HepG2 (cell line): Measurements from ENCODE around the gene EED. TPM values are rescaled to one million over a fixed set of nuclear protein-coding genes. Genes with fewer than 3 reads are reported as not detected.

Source experiments
- ATAC-seq: fragments of 200-7000 bp; cut with Tn5 transposase; 3 replicates; pipeline ENCODE4 v1.9.1; 2020; ENCODE audit warnings: mild to moderate bottlenecking, moderate library complexity
- BruUV-seq: library from RNA; stranded (reverse); fragments of 400-500 nt; replicated peaks from 2 replicates; lab custom pipeline; 2021; lab: Mats Ljungman, UMichigan
- CTCF ChIA-PET: fragments of 300-600 bp; formaldehyde crosslinking; extraction: SDS; loops from one replicate; lab custom pipeline; 2021; ENCODE audit warnings: low total read pairs, inconsistent platforms, low intra/inter-chr PET ratio; lab: Yijun Ruan, JAX
- POLR2A ChIA-PET: fragments of 350-600 bp; sonication (Branson Sonifier 250); formaldehyde crosslinking; loops from one replicate; lab custom pipeline; 2020; ENCODE audit warnings: antibody characterized with exemption, inconsistent platforms; lab: Yijun Ruan, JAX
- DNase-seq: peaks from one replicate; pipeline ENCODE4 v3.0.0-alpha.2; 2015; ENCODE audit warnings: low spot score
- FAIRE-seq: peaks from 3 replicates; lab custom pipeline; 2011; peaks lifted over from hg19 to GRCh38; lab: Jason Lieb, UNC
- H2AFZ ChIP-seq: one replicate; pipeline ENCODE4 v1.6.1; 2011; ENCODE audit warnings: low read length, inconsistent platforms
- H3K27ac ChIP-seq: fragments of 300-600 bp; 3 replicates; pipeline ENCODE4 v1.8.0; 2011; ENCODE audit warnings: mixed run types, mild to moderate bottlenecking, mixed read lengths, low read length, inconsistent platforms; ENCODE audit not compliant: insufficient read depth; ENCODE audit errors: extremely low read length
- H3K27me3 ChIP-seq, 2 experiments: fragments of 200-600 bp in 1 of 2; 2 replicates in 1 of 2; 3 replicates in 1 of 2; pipeline versions ENCODE4 v1.6.0 to v1.8.0; 2011; ENCODE audit warnings: low read length in 2 of 2, mild to moderate bottlenecking in 2 of 2, moderate library complexity in 2 of 2, inconsistent platforms in 1 of 2; ENCODE audit not compliant: insufficient read depth in 2 of 2, control insufficient read depth in 1 of 2
- H3K36me3 ChIP-seq, 2 experiments: fragments of 200-600 bp in 1 of 2; replicated peaks in 1 of 2; 2 replicates in 1 of 2; 3 replicates in 1 of 2; pipeline versions ENCODE4 v1.5.1 to v1.8.0; 2011; ENCODE audit warnings: low read length in 2 of 2, inconsistent platforms in 1 of 2; ENCODE audit not compliant: insufficient read depth in 2 of 2, control insufficient read depth in 1 of 2
- H3K4me1 ChIP-seq: 2 replicates; pipeline ENCODE4 v1.5.1; 2012; ENCODE audit warnings: low read length, inconsistent platforms; ENCODE audit not compliant: insufficient read depth
- H3K4me2 ChIP-seq: 2 replicates; pipeline ENCODE4 v1.6.0; 2011; ENCODE audit warnings: low read depth, low read length, inconsistent platforms
- H3K4me3 ChIP-seq, 3 experiments: fragments of 200-600 bp in 1 of 3; sonication (generic), shearing (Covaris generic) in 1 of 3; replicated peaks in 1 of 3; 2 replicates each; pipeline ENCODE4 v1.5.1; 2011 to 2016; ENCODE audit warnings: low read length in 3 of 3, inconsistent platforms in 2 of 3, low read depth in 2 of 3, mild to moderate bottlenecking in 2 of 3, control low read depth in 1 of 3, mixed read lengths in 1 of 3; ENCODE audit not compliant: insufficient read depth in 1 of 3
- H3K79me2 ChIP-seq: one replicate; pipeline ENCODE4 v1.6.1; 2011; ENCODE audit warnings: low read length, inconsistent platforms; ENCODE audit not compliant: insufficient read depth
- H3K9ac ChIP-seq: 2 replicates; pipeline ENCODE4 v1.6.0; 2011; ENCODE audit warnings: mild to moderate bottlenecking, low read depth, low read length, inconsistent platforms; ENCODE audit not compliant: insufficient read depth
- H3K9me3 ChIP-seq: 2 replicates; pipeline ENCODE4 v1.5.1; 2012; ENCODE audit warnings: mild to moderate bottlenecking, low read length
- H4K20me1 ChIP-seq: 2 replicates; pipeline ENCODE4 v1.6.0; 2011; ENCODE audit warnings: inconsistent platforms, mild to moderate bottlenecking, low read length, moderate library complexity; ENCODE audit not compliant: insufficient read depth
- CENPT ChIP-seq: sonication (generic); formaldehyde crosslinking; IDR thresholded peaks from 2 replicates; pipeline ENCODE4 v1.8.0; 2022; ENCODE audit warnings: low read depth, mild to moderate bottlenecking, moderate library complexity, missing genetic modification reagents
- GLMP ChIP-seq: sonication (generic); formaldehyde crosslinking; IDR thresholded peaks from 2 replicates; pipeline ENCODE4 v1.9.0; 2021; ENCODE audit warnings: missing genetic modification reagents, mild to moderate bottlenecking, borderline replicate concordance
- GMEB1 ChIP-seq: sonication (generic); formaldehyde crosslinking; IDR thresholded peaks from 2 replicates; pipeline ENCODE4 v1.5.1; 2020; ENCODE audit warnings: missing genetic modification reagents, mild to moderate bottlenecking, borderline replicate concordance
- HMG20B ChIP-seq: conservative IDR thresholded peaks from 2 replicates; pipeline ENCODE4 v1.6.1; 2016; ENCODE audit warnings: missing genetic modification reagents, missing compliant biosample characterization
- HMGA1 ChIP-seq: sonication (generic); formaldehyde crosslinking; conservative IDR thresholded peaks from 2 replicates; pipeline ENCODE4 v1.4.0; 2020; ENCODE audit warnings: missing genetic modification reagents
- LRRFIP1 ChIP-seq: sonication (generic); formaldehyde crosslinking; conservative IDR thresholded peaks from 2 replicates; pipeline ENCODE4 v1.4.0; 2020; ENCODE audit warnings: missing genetic modification reagents
- MXD3 ChIP-seq: IDR thresholded peaks from 2 replicates; pipeline ENCODE4 v1.6.1; 2016; ENCODE audit warnings: mild to moderate bottlenecking, missing biosample characterization, missing genetic modification reagents
- RARA ChIP-seq: IDR thresholded peaks from 2 replicates; pipeline ENCODE4 v1.6.1; 2016; ENCODE audit warnings: missing genetic modification reagents, missing compliant biosample characterization
- ZBTB4 ChIP-seq: sonication (generic); formaldehyde crosslinking; IDR thresholded peaks from 2 replicates; pipeline ENCODE4 v1.4.0; 2020; ENCODE audit warnings: missing genetic modification reagents, mild to moderate bottlenecking, borderline replicate concordance
- ZFAT ChIP-seq: sonication (generic); formaldehyde crosslinking; conservative IDR thresholded peaks from 2 replicates; pipeline ENCODE4 v1.8.1; 2023; ENCODE audit warnings: missing genetic modification reagents, inconsistent platforms
- ZNF75D ChIP-seq: sonication (generic); formaldehyde crosslinking; IDR thresholded peaks from 2 replicates; pipeline ENCODE4 v1.8.1; 2023; ENCODE audit warnings: missing genetic modification reagents, mild to moderate bottlenecking, borderline replicate concordance
- ZSCAN20 ChIP-seq: sonication (generic); formaldehyde crosslinking; IDR thresholded peaks from 2 replicates; pipeline ENCODE4 v1.4.0; 2020; ENCODE audit warnings: missing genetic modification reagents, mild to moderate bottlenecking, borderline replicate concordance
- WGBS: methylation state at CpG from one replicate; pipeline ENCODE4 v1.1.6; 2017; ENCODE audit warnings: low lambda C conversion rate; 5-methylcytosine and 5-hydroxymethylcytosine counted together
- in situ Hi-C: cut with HindIII; loops from 2 replicates; pipeline ENCODE4 v1.10.0; 2017; ENCODE audit warnings: low pct_unique_long_range_greater_than_20kb; ENCODE audit not compliant: extremely low pct_ligation_motif_present
- intact Hi-C: fragments of 100-400 bp; cut with micrococcal nuclease; formaldehyde crosslinking; loops from one replicate; pipeline ENCODE4 v1.10.0; 2022; ENCODE audit not compliant: unreplicated experiment
- polyA plus RNA-seq, 8 experiments: library from polyadenylated mRNA; depleted of rRNA in 3 of 8; stranded (reverse) in 7 of 8; unstranded in 1 of 8; fragments of >200 nt; fragmentation: Illumina TruSeq in 4 of 8; extraction: Trizol in 4 of 8; gene quantifications; 2 replicates each; pipeline versions ENCODE4 v1.2.1 to v1.2.3, GENCODE V29; 2011 to 2016; ENCODE audit warnings: low read depth in 4 of 8, missing spikeins in 1 of 8, mixed read lengths in 1 of 8; ENCODE audit not compliant: insufficient read depth in 1 of 8
- total RNA-seq, 5 experiments: library from RNA; depleted of rRNA; stranded (reverse); fragments of >200 nt; fragmentation: Illumina TruSeq; extraction: Trizol; gene quantifications; 2 replicates each; pipeline ENCODE4 v1.2.3, GENCODE V29; 2016; ENCODE audit warnings: low read depth in 1 of 5
- TF ChIP-seq, protein P1 (sequence below): sonication (generic); formaldehyde crosslinking; IDR thresholded peaks from 2 replicates; pipeline ENCODE4 v1.4.0; 2020; ENCODE audit warnings: missing genetic modification reagents

Gene EED
- total and polyA plus RNA-seq, 2 of the 13 experiments (the other 11 are each of a cell fraction or from before 2014, with no cell fraction given): 11.0 to 28.4 TPM

GRCh38 chr11:86214710-86215109, 29.8 kb upstream of the EED start:
- in situ Hi-C loops (loop anchor here (25.0 kb wide), 2 partner anchors 177 to 277 kb away; no protein-coding TSS in a partner anchor), intact Hi-C loops (loop anchor here (10.0 kb wide), 1 partner anchor 620 kb away; no protein-coding TSS in a partner anchor)
- no peaks in the 10 kb centered on the region for H3K79me2 ChIP-seq
- peaks cover 45% of the 10 kb centered on the region for H3K4me1 ChIP-seq
- DNase-seq (no peak), ATAC-seq (no peak), FAIRE-seq (no peak)
- no peak overlapping the region for H3K4me3 ChIP-seq
- H3K4me2 ChIP-seq: no peak overlapping the region
- ChIA-PET POLR2A (interaction anchor here (0.6 kb wide), 1 partner anchor 146 kb away, joined by 3 read pairs; the partner anchor contains the start of gene PICALM), CTCF (no interaction called here)
- H3K27ac ChIP-seq: no peak overlapping the region
- H3K27me3 ChIP-seq: no peaks in the 10 kb centered on the region
- H3K36me3 ChIP-seq: no peaks in the 10 kb centered on the region
- no peaks in the 10 kb centered on the region for H4K20me1 ChIP-seq
- H3K9me3 ChIP-seq: no peaks in the 10 kb centered on the region
- no peak overlapping the region for H2AFZ ChIP-seq
- 100% methylated on average over 1 of the region's 1 CpG for WGBS
- TF ChIP-seq MXD3: no peak
- no peak for TF ChIP-seq ZSCAN20 (CRISPR knock-in tag)
- TF ChIP-seq RARA (CRISPR knock-in tag): no peak
- TF ChIP-seq GMEB1 (CRISPR knock-in tag): no peak
- no peak for TF ChIP-seq ZFAT (CRISPR knock-in tag)
- TF ChIP-seq HMGA1: no peak
- no peak for TF ChIP-seq GLMP
- TF ChIP-seq, protein P1, sequence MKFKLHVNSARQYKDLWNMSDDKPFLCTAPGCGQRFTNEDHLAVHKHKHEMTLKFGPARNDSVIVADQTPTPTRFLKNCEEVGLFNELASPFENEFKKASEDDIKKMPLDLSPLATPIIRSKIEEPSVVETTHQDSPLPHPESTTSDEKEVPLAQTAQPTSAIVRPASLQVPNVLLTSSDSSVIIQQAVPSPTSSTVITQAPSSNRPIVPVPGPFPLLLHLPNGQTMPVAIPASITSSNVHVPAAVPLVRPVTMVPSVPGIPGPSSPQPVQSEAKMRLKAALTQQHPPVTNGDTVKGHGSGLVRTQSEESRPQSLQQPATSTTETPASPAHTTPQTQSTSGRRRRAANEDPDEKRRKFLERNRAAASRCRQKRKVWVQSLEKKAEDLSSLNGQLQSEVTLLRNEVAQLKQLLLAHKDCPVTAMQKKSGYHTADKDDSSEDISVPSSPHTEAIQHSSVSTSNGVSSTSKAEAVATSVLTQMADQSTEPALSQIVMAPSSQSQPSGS: no peak
- no peak for TF ChIP-seq LRRFIP1 (CRISPR knock-in tag)
- no peak for TF ChIP-seq HMG20B
- no peak for TF ChIP-seq ZBTB4
- no peak for TF ChIP-seq ZNF75D (CRISPR knock-in tag)
- TF ChIP-seq CENPT (CRISPR knock-in tag): no peak
- no TSS peak for BruUV-seq
- no peak overlapping the region for H3K9ac ChIP-seq
